ENCODE data around the gene CYTH4. TPM values are rescaled to one million over a fixed set of nuclear protein-coding genes. Genes with fewer than 3 reads are reported as not detected.
"Not testable (repeated sequence)": the region's sequence is repeated elsewhere in the genome, so short reads cannot be mapped to it uniquely, and the experiment has no call there.

Gene CYTH4
- not detected for polyA plus RNA-seq (2013, experiment 1 of 2)
- not detected for polyA plus RNA-seq (2013, experiment 2 of 2)

- Histone ChIP-seq H3K79me1 (ENCODE audit: low read length) (no peaks in the 10 kb centered on the region), H3K56ac (ENCODE audit: low read length) (no peak within 1 kb of the TSS), H2BK15ac (replicated peaks; ENCODE audit: low read depth) (no peak within 1 kb of the TSS), H2BK120ac (ENCODE audit: low read depth, low read length) (no peak within 1 kb of the TSS), H3K27ac (ENCODE audit: low read depth, low read length) (no peak within 1 kb of the TSS), H4K5ac (ENCODE audit: low read length) (no peak within 1 kb of the TSS), H3K79me2 (ENCODE audit: control insufficient read depth, insufficient read depth, low read length) (no peaks in the 10 kb centered on the region), H3K9ac (ENCODE audit: low read length) (no peak within 1 kb of the TSS), H2BK5ac (ENCODE audit: low read length) (no peak within 1 kb of the TSS), H3K4me3 (ENCODE audit: low read length) (no peak within 1 kb of the TSS), H3K23ac (ENCODE audit: low read length) (no peak within 1 kb of the TSS), H4K8ac (ENCODE audit: low read depth, low read length) (no peak within 1 kb of the TSS), H3K4me1 (ENCODE audit: control insufficient read depth, low read depth, low read length) (no peaks in the 10 kb centered on the region), H3K27me3 (ENCODE audit: insufficient read depth, low read length, poor library complexity) (no peaks in the 10 kb centered on the region), H3K36me3 (ENCODE audit: control insufficient read depth, insufficient read depth, low read length) (no peaks in the 10 kb centered on the region), H3K18ac (ENCODE audit: low read length) (no peak within 1 kb of the TSS), H3K4ac (ENCODE audit: low read depth, low read length) (no peak within 1 kb of the TSS), H3K4me2 (ENCODE audit: low read length) (no peak within 1 kb of the TSS), H2AK5ac (ENCODE audit: low read length) (no peak within 1 kb of the TSS)
- no peak for DNase-seq
- no CpG with 5 or more reads among the region's 12 CpGs for WGBS (ENCODE audit: extremely low coverage, insufficient coverage, low lambda C conversion rate)
These were observed at the start of gene CYTH4 for GRCh38 chr22:37282385-37282677. TSS of gene CYTH4 (plus strand) at chr22:37282508. CDS start at chr22:37282570, 62 bp downstream.

- not testable (repeated sequence) for H2BK15ac ChIP-seq (replicated peaks; ENCODE audit: low read depth); H2BK5ac ChIP-seq (ENCODE audit: low read length); H3K4ac ChIP-seq (ENCODE audit: low read depth, low read length); H3K27ac ChIP-seq (ENCODE audit: low read depth, low read length); H3K4me3 ChIP-seq (ENCODE audit: low read length); H3K79me2 ChIP-seq (ENCODE audit: control insufficient read depth, insufficient read depth, low read length); H3K18ac ChIP-seq (ENCODE audit: low read length); H4K8ac ChIP-seq (ENCODE audit: low read depth, low read length); H3K79me1 ChIP-seq (ENCODE audit: low read length); DNase-seq; H2AK5ac ChIP-seq (ENCODE audit: low read length); H3K4me2 ChIP-seq (ENCODE audit: low read length); H3K9ac ChIP-seq (ENCODE audit: low read length); H2BK120ac ChIP-seq (ENCODE audit: low read depth, low read length); H3K56ac ChIP-seq (ENCODE audit: low read length); H3K4me1 ChIP-seq (ENCODE audit: control insufficient read depth, low read depth, low read length); H4K5ac ChIP-seq (ENCODE audit: low read length); H3K23ac ChIP-seq (ENCODE audit: low read length); H3K36me3 ChIP-seq (ENCODE audit: control insufficient read depth, insufficient read depth, low read length); H3K27me3 ChIP-seq (ENCODE audit: insufficient read depth, low read length, poor library complexity)
- WGBS (ENCODE audit: extremely low coverage, insufficient coverage, low lambda C conversion rate): no CpG with 5 or more reads among the region's 12 CpGs
These were observed 48.9 kb upstream of the CYTH4 start for GRCh38 chr22:37233371-37233750.

GRCh38 chr22:37233751-37234631 is 48.3 kb upstream of the CYTH4 start:
- WGBS (ENCODE audit: extremely low coverage, insufficient coverage, low lambda C conversion rate): no CpG with 5 or more reads among the region's 27 CpGs

GRCh38 chr22:37234736-37235711 is 47.3 kb upstream of the CYTH4 start:
- no peaks in the 10 kb centered on the region for H3K27me3 ChIP-seq (ENCODE audit: insufficient read depth, low read length, poor library complexity)

More at GRCh38 chr22:37233751-37234631, 48.3 kb upstream of the CYTH4 start:
- H4K8ac ChIP-seq (ENCODE audit: low read depth, low read length): no peak overlapping the region
- no peak overlapping the region for H4K5ac ChIP-seq (ENCODE audit: low read length)
- H3K9ac ChIP-seq (ENCODE audit: low read length): no peak overlapping the region
- H2BK15ac ChIP-seq (replicated peaks; ENCODE audit: low read depth): no peak overlapping the region
- DNase-seq: no peak
- no peaks in the 10 kb centered on the region for H3K27me3 ChIP-seq (ENCODE audit: insufficient read depth, low read length, poor library complexity)
- H3K4me1 ChIP-seq (ENCODE audit: control insufficient read depth, low read depth, low read length): peaks cover 2% of the 10 kb centered on the region
- no peak overlapping the region for H3K56ac ChIP-seq (ENCODE audit: low read length)
- H3K4me3 ChIP-seq (ENCODE audit: low read length): no peak overlapping the region
- H2BK5ac ChIP-seq (ENCODE audit: low read length): no peak overlapping the region
- H3K27ac ChIP-seq (ENCODE audit: low read depth, low read length): no peak overlapping the region
- no peak overlapping the region for H3K18ac ChIP-seq (ENCODE audit: low read length)
- no peak overlapping the region for H2AK5ac ChIP-seq (ENCODE audit: low read length)
- H3K23ac ChIP-seq (ENCODE audit: low read length): no peak overlapping the region
- H3K79me1 ChIP-seq (ENCODE audit: low read length): no peaks in the 10 kb centered on the region
- no peak overlapping the region for H3K4me2 ChIP-seq (ENCODE audit: low read length)
- H3K79me2 ChIP-seq (ENCODE audit: control insufficient read depth, insufficient read depth, low read length): no peaks in the 10 kb centered on the region
- no peaks in the 10 kb centered on the region for H3K36me3 ChIP-seq (ENCODE audit: control insufficient read depth, insufficient read depth, low read length)
- no peak overlapping the region for H2BK120ac ChIP-seq (ENCODE audit: low read depth, low read length)
- no peak overlapping the region for H3K4ac ChIP-seq (ENCODE audit: low read depth, low read length)

GRCh38 chr22:37235897-37236607 is 46.3 kb upstream of the CYTH4 start:
- Histone ChIP-seq H3K4me3 (ENCODE audit: low read length) (no peak overlapping the region), H3K56ac (ENCODE audit: low read length) (no peak overlapping the region), H3K4me2 (ENCODE audit: low read length) (no peak overlapping the region), H4K5ac (ENCODE audit: low read length) (no peak overlapping the region), H4K8ac (ENCODE audit: low read depth, low read length) (no peak overlapping the region), H2BK5ac (ENCODE audit: low read length) (no peak overlapping the region), H3K36me3 (ENCODE audit: control insufficient read depth, insufficient read depth, low read length) (no peaks in the 10 kb centered on the region), H3K4me1 (ENCODE audit: control insufficient read depth, low read depth, low read length) (peaks cover 2% of the 10 kb centered on the region), H2AK5ac (ENCODE audit: low read length) (no peak overlapping the region), H3K4ac (ENCODE audit: low read depth, low read length) (no peak overlapping the region), H3K79me1 (ENCODE audit: low read length) (no peaks in the 10 kb centered on the region), H2BK15ac (replicated peaks; ENCODE audit: low read depth) (no peak overlapping the region), H3K9ac (ENCODE audit: low read length) (no peak overlapping the region), H3K79me2 (ENCODE audit: control insufficient read depth, insufficient read depth, low read length) (no peaks in the 10 kb centered on the region), H3K18ac (ENCODE audit: low read length) (no peak overlapping the region), H3K23ac (ENCODE audit: low read length) (no peak overlapping the region), H2BK120ac (ENCODE audit: low read depth, low read length) (no peak overlapping the region), H3K27ac (ENCODE audit: low read depth, low read length) (no peak overlapping the region), H3K27me3 (ENCODE audit: insufficient read depth, low read length, poor library complexity) (no peaks in the 10 kb centered on the region)
- WGBS (ENCODE audit: extremely low coverage, insufficient coverage, low lambda C conversion rate): no CpG with 5 or more reads among the region's 3 CpGs
- DNase-seq: no peak

More at GRCh38 chr22:37234736-37235711, 47.3 kb upstream of the CYTH4 start:
- no peak overlapping the region for H2BK5ac ChIP-seq (ENCODE audit: low read length)
- DNase-seq: no peak
- H3K4ac ChIP-seq (ENCODE audit: low read depth, low read length): no peak overlapping the region
- H3K4me3 ChIP-seq (ENCODE audit: low read length): no peak overlapping the region
- H3K4me2 ChIP-seq (ENCODE audit: low read length): no peak overlapping the region
- H2BK15ac ChIP-seq (replicated peaks; ENCODE audit: low read depth): no peak overlapping the region
- no peak overlapping the region for H3K18ac ChIP-seq (ENCODE audit: low read length)
- no peak overlapping the region for H4K8ac ChIP-seq (ENCODE audit: low read depth, low read length)
- WGBS (ENCODE audit: extremely low coverage, insufficient coverage, low lambda C conversion rate): no CpG with 5 or more reads among the region's 16 CpGs
- no peaks in the 10 kb centered on the region for H3K36me3 ChIP-seq (ENCODE audit: control insufficient read depth, insufficient read depth, low read length)
- H3K27ac ChIP-seq (ENCODE audit: low read depth, low read length): no peak overlapping the region
- H2BK120ac ChIP-seq (ENCODE audit: low read depth, low read length): no peak overlapping the region
- no peaks in the 10 kb centered on the region for H3K79me1 ChIP-seq (ENCODE audit: low read length)
- no peak overlapping the region for H3K9ac ChIP-seq (ENCODE audit: low read length)
- no peak overlapping the region for H4K5ac ChIP-seq (ENCODE audit: low read length)
- no peak overlapping the region for H2AK5ac ChIP-seq (ENCODE audit: low read length)
- H3K56ac ChIP-seq (ENCODE audit: low read length): no peak overlapping the region
- H3K4me1 ChIP-seq (ENCODE audit: control insufficient read depth, low read depth, low read length): peaks cover 2% of the 10 kb centered on the region
- no peak overlapping the region for H3K23ac ChIP-seq (ENCODE audit: low read length)
- H3K79me2 ChIP-seq (ENCODE audit: control insufficient read depth, insufficient read depth, low read length): no peaks in the 10 kb centered on the region
